Activated CD4-positive, alpha-beta T cell treated with anti-CD3 and anti-CD28 coated beads, Interleukin-2, amount 50 U/mL, for 1 hour (primary cell): ENCODE measurements around the gene LUC7L2.
A peak's percentile ranks its signal among the peaks of the same experiment; 100 is the strongest.
"Not testable (repeated sequence)": the region's sequence is repeated elsewhere in the genome, so short reads cannot be mapped to it uniquely, and the experiment has no call there.

ENCODE experiments used
- DNase-seq: peaks from one replicate; pipeline ENCODE4 v3.0.0-alpha.2; 2020

LUC7L2 gene, protein sequence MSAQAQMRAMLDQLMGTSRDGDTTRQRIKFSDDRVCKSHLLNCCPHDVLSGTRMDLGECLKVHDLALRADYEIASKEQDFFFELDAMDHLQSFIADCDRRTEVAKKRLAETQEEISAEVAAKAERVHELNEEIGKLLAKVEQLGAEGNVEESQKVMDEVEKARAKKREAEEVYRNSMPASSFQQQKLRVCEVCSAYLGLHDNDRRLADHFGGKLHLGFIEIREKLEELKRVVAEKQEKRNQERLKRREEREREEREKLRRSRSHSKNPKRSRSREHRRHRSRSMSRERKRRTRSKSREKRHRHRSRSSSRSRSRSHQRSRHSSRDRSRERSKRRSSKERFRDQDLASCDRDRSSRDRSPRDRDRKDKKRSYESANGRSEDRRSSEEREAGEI

DNA sequence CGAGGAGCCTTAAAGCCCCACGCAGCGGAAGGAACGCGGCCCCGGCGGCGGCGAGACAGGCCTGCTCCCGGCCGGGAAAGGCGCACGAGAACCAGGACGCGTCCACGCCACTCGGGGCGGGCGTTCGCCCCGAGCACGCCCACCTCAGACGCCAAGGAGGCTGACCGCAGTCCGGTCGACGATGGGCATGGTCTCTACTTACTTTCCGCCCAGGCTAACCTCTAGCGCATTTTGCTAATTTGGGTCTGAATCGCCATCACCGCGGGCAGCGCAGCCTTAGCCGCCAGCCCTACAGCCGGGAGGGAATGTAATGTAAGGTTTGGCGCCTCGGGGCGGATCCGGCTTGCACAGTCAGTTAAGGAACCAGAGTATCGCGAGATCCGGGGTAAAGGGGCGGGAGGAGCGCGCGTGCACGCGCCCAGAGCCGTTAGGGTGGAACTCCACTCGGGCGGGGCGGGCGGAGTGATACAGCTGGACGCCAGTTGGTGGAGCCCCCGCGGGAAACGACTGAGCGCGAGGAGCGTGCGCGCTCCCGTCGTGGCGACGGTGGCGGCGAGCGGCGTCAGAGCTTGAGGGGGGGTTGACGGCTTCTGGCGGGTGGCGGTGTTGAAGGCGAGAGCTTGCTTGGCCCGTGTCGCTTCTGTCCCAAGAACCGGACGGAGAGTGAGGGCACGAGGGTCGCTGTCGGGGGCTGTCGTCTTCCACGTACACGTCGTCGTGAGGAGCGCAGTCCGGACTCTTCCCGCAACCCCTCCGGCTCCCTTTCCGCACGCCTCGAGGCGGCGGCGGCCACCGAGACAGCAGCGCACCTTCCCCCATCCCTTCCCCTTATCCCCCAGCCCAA, at the start of gene LUC7L2:
LUC7L2 (plus strand) TSS at position 529 of the 844 bp plus-strand sequence. CDS start 368 bp downstream, outside the sequence.
- DNase-seq: peak; percentile 100

DNA sequence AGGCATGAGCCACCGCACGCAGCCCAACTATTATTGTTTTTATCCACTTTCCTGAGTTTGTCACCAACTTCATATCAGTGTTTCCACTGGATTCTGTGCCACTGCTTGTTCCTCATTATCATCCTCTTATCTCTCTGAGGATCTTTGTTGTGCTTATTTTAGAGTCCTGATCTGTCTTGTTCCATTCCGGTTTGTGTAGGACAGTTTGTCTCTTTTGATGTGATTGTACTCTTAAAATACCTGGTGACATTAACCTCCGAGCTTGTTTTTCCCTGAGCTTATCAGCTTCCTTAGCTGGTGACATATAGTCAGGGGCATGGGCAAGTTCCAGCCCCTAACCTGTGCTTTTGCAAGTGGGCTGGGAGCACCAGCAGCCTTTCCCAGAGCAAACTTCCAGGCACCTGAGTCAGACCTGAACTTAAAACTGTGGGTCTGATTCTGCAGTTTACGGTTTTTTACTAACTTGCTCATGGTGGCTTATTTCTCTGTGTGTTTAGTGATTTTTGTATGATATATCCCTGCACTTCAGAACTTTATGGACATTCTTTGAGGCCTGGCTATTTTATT, 41.7 kb upstream of the LUC7L2 start:
- no peak for DNase-seq

DNA sequence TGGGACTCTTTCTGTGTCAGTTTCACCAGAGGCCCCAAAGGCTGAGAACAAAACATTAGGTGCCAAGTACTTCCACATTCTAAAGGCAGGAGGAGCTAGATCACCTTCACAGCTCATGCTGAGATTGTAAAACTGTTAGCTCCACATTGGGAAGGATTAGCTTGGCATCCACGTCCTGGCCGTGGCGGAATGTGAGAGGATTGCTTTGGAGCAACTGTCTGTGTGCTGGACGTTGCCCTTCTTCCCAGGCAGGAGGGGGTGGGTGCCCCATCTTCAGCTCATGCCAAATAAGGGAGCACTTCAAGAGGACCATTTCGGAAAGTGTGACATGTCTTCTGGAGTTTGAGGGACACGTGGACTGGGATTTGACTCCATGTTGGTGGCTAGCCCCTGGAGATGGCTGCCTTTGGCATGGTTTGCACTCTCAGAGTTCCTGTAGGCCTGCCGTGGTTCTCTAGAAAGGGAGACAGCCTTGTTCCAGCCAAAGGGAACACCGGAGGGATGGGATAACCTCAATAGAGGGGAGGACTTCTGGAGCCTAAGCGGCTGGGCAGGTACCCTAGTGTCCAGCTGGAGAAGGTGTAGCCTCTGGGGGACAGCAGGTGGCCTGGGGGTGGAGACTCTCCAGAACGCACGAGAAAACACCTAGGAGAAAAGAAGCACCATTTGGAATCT, 38.5 kb upstream of the LUC7L2 start:
- DNase-seq: no peak

DNA sequence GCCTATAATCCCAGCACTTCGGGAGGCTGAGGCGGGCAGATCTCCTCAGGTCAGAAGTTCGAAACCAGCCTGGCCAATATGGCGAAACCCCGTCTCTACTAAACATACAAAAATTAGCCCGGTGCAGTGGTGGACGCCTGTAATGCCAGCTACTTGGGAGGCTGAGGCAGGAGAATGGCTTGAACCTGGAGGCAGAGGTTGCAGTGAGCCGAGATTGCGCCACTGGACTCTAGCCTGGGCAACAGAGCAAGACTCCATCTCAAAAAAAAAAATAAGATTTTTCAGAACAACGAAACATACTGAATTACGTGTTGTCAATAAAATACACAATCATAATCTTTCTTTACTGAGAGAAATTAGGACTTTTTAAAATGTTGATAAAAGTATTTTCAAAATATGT, 35.0 kb upstream of the LUC7L2 start:
- DNase-seq: not testable (repeated sequence)

DNA sequence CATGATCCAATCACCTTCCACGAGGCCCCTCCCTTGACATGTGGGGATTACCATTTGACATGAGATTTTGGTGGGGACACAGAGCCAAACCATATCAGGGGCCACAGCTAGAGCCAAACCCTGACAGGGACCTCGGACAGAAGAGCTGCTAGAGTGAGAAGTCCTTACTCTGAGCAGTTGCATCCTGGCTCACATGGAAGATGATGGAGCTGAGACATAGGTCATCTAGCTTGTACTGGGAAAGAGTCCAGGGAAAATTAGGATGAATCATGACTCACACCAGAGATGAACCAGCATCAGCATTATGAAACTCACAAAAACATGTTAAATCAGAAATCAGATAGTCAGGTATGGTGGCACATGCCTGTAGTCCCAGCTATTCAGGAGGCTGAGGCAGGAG, 31.3 kb upstream of the LUC7L2 start:
- DNase-seq: no peak

DNA sequence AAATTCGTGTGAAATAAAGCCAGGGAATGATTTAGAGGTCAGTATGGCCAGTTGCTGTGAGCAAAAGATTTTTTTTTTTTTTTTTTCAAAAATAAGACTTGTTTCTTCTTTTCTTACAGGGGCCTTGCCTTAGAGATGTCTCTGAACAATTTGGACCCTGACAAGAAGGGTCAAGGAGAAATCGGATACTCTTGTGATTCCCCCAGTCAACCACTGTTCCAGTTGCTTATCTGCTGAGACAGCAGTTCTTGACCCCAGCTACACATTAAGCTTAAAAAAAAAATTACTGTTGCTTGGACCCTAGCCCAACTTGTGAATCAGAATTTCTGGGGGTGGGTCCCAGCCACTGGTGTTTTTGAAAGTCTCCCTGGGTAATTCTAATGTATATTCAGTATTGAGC, 30.6 kb upstream of the LUC7L2 start:
- no peak for DNase-seq

DNA sequence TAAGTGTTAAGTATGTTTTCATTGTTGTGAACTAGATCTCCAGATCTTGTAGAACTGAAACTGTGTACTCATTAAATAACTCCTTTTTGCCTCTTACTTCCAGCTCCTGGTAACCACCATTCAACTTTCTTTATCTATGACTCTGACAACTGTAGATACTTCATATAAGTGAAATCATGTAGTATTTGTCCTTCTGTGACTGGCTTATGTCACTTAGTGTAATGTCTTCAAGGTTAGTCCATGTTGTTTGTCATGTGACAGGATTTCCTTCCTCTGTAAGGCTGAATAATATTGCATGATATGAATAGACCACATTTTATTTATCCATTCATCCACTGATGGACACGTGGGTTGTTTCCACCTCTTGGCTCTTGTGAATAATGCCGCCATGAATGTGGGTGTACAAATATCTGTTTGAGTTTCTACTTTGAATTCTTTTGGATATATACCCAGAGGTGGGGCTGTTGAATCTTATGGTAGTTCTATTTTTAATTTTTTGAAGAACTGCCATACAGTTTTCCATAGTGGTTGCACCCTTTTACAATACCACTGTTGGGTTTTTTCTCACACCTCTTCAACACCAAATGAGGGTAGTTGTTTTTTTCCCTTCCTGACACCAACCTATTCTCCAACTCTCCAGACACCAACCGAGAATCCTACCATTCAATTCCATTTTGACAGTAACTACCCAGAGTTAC, 29.2 kb upstream of the LUC7L2 start:
- DNase-seq: no peak

DNA sequence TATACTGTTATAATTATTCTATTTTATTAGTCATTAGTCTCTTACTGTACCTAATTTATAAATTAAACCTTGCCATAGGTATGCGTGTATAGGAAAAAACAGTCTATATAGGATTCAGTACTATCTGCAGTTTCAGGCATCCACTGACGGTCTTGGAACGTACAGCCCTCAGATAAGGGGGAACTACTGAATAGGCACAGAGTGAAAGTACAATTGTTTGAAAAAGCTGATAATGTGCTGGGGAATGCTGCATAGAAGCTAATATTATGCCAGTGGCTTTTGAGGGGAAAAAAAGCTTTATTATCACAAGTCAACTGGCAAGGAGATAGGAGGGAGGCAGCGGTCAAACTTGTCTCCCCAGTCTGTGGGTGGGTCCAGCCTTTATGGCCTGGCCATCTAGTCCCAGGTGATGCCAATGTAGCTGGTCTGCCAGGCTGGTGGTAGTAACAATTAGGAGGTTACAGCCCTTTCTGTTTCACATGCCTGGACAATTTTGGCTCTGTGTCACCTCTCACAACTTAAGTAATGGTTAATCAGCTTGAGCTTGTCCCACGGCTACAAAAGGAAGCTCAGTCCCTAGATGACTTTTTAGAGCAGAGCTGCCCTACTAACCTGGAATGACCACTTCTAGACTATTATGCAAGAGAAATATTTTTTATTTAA, 26.9 kb upstream of the LUC7L2 start:
- DNase-seq: no peak

DNA sequence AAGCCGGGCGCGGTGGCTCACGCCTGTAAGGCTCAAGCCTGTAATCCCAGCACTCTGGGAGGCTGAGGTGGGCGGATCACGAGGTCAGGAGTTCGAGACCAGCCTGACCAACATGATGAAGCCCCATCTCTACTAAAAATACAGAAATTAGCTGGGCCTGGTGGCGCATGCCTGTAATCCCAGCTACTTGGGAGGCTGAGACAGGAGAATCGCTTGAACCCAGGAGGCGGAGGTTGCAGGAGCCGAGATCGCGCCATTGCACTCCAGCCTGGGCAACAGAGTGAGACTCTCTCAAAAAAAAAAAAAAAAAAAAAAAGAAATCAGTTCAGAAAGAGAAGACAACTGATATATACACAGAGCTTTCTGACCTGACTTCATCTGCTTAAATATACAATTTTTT, 26.3 kb upstream of the LUC7L2 start:
- not testable (repeated sequence) for DNase-seq

DNA sequence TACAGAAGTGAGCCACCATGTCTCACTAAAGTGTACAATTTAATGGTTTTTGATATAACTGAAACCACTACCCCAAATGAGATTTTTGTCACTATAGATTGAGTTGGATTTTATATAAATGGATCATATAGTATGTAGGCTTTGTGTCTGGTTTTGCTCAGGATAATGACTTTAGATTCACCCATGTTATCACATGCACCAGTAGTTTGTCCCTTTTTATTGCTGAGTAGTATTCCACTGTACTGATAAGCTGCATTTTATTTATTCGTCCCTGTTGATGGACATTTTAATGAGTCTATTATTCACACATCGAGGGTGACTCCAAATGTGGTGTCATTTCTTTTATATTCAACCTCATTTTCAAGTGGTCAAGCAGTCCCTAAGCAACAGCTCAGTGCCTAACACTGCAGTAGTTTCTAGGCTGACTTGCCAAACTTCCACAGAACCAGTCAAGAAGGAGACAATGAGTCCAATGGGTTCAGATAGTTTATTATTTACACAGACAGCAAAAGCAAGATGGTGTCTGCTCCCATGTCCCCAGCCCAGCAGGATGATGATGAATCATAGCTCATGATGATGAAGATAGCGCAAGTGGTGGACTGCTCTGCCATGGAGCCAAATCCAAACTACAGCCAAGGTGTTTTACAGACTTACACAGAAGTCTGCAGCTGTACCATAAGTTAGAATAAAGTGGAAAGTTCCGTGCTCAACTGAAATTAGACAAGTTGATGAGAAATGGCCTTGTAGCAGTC, 25.1 kb upstream of the LUC7L2 start:
- no peak for DNase-seq

DNA sequence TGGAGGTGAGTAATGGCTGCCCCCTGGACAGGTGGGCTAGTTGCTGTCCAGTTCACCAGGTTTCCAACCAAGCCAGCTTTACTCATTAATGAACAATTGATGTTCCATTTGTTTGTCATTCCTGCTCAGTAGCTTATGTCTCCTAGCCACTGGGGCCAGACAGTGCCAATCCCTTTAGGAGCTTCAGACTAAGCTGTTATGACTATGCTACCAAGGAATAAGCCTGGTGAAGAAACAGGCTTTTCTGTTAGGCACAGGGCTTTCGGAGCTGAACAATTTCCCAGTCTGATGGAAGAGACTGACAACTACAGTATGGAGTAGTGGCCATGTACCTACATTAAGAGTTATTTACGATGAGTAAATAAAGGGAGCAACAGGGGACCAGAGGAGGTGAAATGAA, 20.7 kb upstream of the LUC7L2 start:
- no peak for DNase-seq

DNA sequence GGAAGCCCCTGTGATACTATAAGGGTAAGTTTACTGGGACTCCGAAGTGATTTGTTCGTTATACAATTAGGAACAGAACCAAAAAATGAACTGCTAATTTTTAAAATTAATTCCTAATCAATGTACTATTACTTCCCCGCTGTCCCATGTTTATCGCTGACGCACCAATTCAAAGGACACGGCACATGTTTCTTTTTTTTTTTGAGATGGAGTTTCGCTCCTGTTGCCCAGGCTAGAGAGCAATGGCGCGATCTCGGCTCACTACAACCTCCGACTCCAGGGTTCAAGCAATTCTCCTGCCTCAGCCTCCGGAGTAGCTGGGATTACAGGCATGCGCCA, 20.0 kb upstream of the LUC7L2 start:
- DNase-seq: no peak

DNA sequence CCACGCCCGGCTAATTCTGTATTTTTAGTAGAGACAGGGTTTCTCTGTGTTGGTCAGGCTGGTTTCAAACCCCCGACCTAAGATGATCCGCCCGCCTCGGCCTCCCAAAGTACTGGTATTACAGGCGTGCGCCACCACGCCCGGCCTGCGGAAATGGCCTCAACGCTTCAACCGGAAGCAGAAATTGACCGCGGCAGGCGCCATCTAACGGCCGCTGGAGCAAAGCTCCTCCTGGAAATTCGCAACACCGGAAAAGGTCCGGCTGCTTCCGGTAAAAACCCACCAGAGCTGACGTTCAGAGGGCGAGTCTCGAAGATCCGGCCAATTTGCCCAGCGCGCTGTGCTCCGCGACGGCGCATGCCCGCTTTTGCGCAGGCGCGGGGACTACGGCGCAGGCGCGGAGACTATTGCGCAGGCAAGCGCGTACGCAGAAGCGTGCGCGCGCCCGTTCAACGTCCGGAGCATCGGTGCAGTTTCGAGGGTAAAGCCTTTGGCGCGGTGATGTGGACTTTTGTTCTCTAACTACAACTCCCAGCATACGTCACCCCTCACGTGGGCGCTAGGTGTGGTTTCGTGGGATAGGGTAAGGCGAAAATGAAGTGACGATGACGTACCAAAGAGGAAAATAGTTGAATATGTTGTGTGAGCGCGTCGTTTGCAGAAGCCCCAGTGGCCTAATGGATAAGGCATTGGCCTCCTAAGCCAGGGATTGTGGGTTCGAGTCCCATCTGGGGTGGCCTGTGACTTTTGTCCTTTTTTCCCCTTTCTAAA, 19.5 kb upstream of the LUC7L2 start:
- DNase-seq: peak; percentile 96

DNA sequence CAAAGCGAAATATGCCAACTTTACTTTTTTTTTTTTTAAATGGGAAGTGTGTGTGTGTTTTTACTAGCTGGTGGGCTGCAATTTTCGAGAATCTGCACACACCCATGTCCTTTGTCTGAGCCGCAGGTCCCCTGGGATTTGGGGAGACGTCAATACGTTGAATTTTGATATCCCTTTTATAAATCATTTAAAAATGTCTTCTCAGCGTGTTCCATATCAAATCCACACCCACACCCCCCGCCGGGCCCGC, 19.0 kb upstream of the LUC7L2 start:
- no peak for DNase-seq

DNA sequence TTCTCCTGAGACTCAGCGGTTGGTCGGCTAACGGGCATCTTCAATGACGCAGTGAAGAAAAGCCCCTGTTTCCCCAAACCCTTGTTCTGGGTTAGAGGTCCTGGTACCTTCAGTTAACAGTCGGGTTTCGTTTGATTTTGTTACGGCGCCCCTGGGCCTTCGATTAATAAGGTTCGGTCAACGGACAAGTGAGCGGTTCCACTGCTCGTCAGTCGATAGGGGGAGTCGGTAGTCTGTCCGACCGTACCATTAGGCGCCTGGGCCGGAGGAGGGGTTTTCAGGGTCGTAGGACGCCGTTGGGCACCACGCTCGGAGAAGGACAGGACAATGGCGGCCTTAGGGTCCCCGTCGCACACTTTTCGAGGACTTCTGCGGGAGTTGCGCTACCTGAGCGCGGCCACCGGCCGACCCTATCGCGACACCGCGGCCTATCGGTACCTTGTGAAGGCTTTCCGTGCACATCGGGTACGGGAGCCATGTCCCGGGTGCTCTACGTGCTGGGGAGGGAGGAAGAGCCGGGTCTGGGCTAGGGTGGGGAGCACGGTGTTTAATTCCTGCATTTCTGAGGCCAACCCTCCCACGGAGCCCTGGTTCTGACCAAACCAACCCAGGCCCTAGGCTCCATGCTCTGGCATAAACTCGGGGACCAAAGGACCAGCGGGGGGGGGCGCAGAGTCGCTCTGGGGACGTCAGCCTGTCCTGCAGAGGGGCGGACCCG, 18.5 kb upstream of the LUC7L2 start, which contains the start of gene FMC1:
FMC1 (plus strand) TSS at position 280 of the 718 bp plus-strand sequence; CDS start at position 328, 48 bp downstream.
- DNase-seq: peak; percentile 76

DNA sequence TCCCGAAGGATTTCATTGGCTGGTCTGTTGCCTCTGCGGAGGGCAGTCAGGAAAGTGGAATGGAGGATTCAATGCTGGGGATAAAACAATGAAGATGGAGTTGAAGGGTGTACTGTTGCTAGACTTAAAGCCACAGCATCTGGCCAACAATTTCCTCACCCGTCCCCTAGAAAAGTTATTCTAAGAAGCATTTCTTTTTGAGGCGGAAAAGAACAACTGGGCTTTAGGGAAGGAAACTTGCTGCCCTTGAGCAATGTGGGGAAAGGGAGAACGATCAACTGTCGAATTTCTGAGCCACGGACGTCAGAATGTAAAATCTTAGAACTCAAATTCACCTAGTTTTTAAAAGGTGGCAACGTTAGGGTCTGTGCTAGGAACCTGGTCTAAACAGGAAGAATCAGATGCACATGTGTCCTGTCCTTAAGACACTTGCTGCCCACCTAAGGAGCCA, 17.9 kb upstream of the LUC7L2 start:
- no peak for DNase-seq

DNA sequence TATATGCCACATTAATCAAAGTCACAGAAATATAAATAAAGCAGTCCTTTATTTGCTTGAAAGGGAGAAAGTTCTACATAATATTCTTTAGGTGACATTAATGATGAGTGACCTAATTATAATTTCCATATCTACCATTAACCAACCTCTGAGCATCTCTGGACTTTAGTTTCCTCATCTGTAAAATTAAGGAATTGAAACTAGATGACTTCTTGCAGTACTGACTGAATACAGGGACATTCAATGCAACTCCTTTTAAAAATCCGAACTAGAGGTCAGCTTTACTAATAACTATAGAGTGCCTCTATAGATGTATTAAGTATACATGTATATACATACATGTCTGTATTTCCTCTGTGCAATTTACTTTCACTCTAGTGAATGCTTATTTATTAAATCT, 14.7 kb upstream of the LUC7L2 start:
- DNase-seq: no peak

DNA sequence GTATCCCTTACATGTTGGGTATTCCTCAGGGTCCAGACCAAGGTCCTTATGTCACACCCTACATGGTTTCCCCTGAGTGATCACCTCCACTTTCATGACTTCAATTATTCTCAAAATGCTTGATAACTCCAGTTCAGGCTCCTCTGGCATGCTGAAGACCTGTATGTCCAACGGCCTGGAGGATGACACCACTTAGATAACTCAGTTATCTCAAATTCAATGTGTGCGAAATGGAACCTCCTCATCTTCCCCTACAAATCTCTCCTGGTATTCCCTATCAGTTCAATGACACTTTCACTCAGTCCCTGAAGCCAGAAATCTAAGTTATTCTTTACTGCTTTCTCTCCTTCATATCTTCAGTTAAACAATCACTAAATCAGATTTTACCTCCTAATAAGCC, 8.7 kb upstream of the LUC7L2 start:
- DNase-seq: no peak

DNA sequence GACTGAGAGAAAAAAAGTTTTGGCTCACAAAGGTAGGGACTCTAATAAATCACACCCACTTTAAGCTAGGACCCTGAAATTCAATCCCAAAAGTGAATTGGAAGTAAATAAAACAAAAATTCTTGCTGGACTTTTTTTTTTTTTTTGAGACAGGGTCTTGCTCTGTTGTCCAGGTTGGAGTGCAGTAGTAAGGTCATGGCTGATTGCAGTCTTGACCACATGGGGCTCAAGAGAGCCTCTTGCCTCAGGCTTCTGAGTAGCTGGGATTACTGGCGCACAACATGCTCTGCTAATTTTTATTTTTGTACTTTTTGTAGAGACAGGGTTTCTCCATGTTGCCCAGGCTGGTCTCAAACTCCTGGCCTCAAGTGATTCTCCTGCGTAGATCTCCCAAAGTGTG, 5.0 kb upstream of the LUC7L2 start:
- no peak for DNase-seq

DNA sequence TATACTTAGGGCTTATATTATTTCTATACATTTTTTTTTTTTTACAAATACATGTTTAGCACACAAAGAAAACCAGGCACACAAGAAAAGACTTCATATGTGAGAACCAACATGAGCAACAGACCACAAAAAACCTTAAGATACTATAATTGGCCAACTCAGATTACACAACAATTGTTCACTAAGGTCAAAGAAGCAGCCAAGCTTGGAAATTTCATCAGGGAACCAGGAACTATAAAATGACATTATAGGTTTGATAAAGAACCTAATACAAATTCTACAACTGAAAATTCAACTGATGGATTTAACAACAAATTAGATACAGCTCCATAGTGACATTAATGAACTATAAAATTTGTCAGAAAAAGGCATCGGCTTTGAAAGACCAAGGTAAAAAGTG, 4.4 kb upstream of the LUC7L2 start:
- DNase-seq: no peak
